IPS-NIHi11 (cell line): ENCODE measurements around the gene MAN1C1.
"Not testable (repeated sequence)": the region's sequence is repeated elsewhere in the genome, so short reads cannot be mapped to it uniquely, and the experiment has no call there.

Experiments
- DNase-seq: peaks from one replicate; pipeline ENCODE4 v3.0.0; 2012; ENCODE audit warnings: mixed read lengths, low spot score

MAN1C1 gene

DNA sequence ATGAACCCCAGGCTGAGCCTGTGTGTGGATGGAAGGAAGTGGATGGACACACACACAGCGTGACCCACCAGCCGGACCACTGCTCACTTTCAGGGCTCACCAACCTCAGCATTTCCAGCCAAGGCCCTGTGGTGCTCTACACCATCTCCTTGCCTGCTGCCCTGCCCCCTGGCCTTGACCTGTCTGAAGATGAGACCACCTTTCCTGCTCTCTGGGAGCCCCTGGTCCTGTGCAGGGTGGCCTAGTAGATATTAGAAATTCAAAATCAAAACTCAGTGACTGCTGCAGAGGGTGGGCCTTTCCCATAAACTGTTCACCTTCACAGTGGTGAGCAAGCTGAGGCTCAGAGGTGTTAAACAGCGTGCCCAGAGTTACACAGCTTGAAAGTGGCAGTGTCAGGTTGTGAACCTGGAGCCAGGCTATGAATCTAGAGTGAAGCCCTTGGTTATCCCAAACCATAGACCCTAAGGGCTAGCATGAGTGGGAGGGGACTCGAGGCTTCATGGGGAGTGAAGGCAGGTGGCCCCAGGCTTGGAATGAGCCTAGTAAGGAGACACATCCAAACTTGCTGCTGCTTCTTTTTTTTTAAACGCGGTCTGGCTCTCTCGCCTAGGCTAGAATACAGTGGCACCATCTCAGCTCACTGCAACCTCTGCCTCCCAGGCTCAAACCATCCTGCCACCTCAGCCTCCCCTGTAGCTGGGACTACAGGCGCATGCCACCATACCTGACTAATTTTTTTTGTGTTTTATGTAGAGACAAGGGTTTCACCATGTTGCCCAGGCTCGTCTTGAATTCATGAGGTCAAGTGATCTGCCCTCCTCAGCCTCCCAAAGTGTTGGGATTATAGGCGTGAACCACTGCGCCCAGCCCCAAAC is 41.5 kb downstream of the MAN1C1 start:
- DNase-seq, result no peak

DNA sequence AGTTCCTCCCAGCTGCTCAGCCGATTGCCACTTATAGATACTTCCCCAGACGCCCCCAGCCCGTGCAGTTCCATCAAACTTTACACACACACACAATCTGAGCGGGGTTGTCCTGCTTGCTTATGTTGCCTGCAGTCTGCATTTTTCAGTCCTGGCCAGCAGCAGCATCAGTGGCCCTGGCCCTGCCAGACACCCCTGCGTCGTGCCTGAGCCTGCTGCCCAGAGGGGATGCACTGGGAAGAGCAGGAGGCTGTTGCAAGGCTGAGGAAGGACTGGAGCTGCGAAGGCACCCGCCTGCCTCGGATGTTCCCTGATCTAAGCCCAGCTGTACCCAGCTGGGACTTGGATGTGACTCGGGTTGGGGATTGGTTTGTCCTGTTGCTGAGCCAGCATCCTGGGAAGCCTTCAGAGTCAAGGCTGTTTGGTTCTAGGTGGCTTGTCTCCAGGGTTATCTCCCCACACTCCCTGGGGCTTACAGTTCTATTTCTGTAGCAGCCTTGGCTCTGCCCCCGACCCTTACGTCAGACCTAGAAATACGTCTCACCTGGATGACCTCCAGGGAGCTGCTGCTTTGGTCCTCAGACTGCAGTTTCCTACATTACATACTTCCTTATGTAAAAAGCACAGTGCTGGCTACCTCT is 42.3 kb downstream of the MAN1C1 start:
- DNase-seq, result no peak

DNA sequence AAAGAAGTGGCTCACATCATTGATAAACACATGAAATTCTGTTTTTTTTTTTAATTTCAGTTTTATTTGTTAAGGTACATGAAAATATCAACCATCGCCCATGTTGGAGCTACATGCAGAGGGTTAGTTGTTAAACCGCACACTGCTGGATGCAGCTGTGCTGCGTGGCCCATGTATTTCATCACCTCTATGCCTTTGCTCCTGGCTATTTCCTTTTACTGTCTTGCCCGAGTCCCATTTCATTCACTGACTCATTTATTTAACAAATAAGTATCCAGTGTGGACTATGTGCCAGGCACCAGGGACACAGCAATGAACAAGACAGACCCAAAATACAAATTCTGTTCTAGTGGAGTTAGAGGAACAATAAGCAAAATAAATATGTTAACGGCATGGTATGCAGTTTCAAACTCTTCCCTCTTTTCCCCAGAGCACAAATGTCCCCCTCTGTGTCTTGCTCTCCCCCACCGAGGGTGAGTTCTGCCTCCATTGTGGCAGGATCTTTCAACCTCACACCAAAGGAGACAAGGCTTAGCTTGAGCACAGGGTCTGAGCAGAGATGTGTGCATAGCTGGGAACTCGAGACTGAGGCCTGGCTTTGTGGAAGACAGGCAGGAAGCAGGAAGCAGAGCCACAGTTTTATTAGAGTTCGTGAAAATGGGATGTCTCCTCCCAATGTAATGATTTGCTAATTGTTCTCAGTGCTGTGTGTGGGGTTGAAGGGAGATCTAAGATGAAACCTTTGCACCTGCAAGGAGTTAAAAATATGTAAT is 44.6 kb downstream of the MAN1C1 start:
- no peak for DNase-seq

DNA sequence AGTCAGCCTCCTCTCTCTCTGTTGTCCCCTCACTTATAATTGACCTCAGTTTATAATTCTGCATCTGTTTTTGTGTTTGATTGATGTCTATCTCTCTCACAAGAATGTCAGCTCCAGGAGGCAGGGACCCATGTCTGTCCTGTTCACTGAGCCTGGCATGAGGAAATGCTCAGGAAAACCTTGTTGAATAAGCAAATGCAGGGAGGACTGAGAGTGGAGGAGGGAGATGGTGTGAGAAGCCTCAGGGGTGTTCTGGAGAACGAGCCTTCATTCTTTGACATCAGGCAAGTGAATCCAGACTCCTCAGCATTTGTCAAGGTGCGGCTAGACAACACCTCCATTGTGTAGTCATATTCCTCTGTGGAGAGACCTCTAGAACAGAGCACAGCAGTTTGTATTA is 45.5 kb downstream of the MAN1C1 start:
- DNase-seq, result no peak

DNA sequence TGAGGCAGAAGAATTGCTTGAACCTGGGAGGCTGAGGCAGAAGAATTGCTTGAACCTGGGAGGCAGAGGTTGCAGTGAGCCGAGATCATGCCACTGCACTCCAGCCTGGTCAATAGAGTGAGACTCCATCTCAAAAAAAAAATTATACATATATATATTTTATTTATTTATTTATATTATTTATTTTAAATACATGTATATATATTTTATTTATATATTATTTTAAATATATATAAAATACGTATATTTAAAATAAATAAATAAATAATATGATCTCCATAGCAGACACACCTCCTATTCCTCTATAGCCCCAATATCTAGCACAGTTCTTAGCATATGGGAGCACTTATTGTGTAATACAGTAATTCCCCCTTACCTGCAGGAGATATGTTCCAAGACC is 46.4 kb downstream of the MAN1C1 start:
- DNase-seq, result not testable (repeated sequence)

DNA sequence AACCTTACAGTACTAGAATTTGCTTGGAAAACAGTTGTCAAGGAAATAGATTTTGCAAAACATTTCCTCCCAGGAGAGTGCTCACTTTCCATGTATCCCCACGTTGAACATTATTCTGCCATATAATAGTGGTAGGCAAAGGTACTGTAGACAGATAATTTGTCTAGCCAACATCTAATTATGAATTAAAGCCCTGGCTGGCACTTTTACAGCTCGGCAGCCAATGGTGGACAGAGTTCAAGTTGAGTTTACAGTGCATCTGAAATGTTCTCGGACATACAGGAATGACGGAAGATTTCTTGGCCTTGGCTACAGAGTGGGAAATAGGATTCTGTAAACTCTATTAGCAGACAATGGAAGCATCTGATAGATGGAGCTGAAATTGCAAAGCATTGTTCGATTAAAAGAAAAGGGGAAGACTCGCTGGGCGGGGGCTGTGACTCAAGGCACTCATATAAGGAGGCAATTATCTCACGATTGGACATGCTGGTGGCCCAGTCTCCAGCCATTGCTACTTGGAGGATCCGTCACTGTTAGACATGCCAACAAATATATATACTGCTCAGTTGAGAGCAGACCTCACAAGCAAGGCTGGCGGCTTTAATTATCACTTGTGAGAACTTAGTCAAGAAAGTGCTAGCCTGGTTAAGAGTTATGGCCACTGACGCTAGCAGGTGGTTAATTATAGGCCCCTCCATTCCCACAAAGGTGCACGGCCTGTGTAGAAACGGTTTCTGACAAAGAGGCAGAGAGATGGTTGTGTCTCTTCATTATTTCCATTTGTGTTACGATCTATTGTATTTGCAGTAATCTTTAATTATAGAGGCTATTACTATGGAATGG is 48.0 kb downstream of the MAN1C1 start:
- DNase-seq, result no peak

DNA sequence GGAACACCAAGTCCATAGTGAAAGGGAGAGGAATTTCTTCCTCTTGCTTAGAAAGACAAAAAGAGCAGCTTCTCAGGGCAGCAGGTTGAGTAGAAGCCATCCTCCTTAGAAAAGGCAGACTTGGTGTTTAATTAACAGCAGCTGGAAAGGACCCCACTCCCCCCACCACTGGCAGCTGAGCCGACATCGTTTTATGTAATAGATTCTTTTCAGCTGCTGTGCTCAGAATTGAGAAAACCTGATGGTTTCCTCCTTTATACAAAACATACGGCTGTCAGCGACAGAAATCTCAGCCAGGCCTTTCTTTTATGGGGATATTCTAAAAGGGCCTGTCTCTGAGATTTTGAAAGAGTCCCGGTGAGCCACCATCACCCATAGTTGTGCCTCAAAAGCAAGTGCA is 49.9 kb downstream of the MAN1C1 start:
- DNase-seq, result no peak

DNA sequence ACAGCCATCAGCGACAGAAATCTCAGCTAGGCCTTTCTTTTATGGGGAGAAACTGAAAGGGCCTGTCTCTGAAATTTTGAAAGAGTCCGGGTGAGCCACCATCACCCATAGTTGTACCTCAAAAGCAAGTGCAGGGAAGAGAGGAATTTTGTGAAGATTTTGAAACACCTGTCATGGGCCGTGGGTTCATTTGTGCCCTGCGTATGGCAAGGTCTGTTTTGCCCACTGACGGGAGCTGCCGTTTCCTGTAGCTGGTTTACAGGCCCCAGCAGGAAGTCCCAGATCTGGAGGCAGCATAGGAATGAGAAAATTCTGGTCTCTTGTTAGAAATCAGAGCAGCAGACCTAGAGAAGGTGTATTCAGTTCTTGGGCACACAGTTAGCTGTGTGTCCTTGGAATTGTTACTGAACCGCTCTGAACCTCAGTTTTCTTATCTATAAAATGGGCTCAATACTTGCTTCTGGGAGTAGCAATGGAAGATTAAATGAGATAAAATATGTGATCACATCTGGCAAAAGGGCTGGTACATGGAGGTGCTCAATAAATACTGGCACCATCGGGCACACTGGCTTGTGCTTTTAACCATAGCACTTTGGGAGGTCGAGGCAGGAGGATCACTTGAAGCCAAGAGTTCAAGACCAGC is 52.5 kb downstream of the MAN1C1 start:
- no peak for DNase-seq

DNA sequence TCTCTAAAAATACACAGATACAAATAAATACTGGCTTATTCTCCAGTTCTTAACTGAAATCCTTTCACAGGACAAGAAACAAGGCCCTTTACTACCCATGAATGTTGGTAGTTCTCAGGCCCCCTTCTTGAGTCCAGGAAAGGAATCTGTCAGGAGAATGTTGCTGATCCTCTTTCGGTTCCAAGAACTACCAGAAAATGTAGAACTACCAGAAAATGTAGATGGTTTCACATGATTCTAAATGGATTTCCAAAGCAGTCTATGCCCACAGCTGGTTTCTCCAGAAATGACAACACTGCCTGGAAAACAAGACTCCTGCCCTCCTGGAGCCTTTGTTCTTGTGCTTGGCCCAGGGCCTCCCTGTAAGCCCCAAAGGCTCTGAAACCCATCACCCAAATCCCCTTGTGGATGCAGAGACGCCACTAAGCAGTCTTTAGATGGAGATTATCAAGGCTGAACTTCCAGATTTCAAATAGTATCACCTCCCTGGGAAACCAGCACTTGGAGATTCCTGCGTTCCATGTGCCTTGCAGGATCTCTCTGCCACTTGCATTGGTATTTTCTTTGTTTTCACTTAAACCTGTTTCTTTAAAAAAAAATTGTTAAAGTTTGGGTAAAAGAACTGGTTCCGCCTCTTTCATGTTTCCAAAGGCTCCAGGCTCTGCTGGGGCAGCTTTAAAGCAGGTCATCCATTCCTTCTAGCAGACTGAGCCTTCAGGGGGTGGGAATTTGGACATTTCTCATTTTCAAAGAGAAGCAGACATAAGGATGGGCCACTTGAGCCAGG is 53.4 kb downstream of the MAN1C1 start:
- DNase-seq, result no peak

DNA sequence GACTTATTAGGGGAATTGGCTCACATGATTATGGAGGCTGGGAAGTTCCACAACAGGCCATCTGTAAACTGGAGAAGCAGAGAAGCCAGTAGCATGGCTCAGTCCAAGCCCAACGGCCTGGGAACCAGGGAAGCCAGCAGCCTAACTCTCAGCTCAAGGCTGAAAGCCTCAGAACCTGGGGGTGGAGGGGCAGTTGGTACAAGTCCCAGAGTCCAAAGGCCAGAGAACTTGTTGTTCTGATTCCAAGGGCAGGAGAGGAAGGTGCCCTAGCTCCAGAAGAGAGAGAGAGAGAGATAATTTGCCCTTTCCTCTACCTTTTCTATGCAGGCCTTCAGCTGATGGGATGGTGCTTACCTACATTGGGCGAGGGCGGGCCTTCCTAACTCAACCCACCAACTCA is 55.3 kb downstream of the MAN1C1 start:
- no peak for DNase-seq

DNA sequence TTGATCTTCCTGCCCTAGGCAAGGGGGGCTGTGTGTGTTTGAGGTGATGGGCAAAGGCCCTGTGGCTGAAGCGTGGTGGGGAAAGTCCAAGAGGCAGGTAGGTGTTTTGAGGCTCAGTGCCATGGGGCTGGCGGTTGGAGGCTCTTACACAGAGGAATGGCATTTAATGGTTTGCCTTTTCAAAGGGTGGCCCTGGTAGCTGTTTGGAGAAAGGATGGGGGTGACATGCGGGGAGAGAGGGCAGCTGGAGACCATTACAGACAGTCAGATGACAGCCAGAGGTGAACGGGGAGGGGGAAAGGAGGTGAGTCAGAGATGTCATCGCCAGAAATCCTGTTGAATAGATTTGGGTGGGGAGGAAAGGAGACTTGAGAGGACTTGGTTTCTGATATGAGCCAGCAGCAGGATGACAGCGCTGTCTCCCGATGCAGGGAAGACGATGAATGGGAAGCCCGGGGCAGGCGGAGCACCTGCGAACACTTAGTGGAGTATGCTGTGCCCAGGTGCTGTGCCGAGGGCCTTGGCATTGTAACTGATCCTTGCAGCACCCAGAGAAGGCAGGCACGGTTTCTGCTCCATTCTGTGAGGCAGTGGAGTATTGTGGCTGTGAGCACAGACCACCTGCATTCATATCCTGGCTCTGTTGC is 56.3 kb downstream of the MAN1C1 start:
- DNase-seq, result no peak

DNA sequence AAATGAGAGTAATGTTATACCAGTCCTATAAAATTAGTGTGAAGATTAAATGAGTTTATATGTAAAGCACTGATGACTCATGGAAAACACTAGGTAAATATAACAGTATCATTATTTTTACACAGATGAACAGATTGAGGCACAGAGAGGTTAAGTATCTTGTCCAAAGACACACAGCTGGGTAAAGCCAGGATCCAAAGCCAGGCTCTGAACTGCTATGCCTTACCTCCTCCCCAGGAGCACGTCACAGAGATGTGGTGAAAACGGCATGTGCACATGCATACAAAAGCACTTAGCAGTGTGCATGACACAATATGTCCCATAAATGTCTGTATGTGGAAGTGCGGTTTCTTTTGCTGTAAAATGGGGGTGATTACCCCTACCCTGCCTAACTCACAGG is 56.9 kb downstream of the MAN1C1 start:
- no peak for DNase-seq

DNA sequence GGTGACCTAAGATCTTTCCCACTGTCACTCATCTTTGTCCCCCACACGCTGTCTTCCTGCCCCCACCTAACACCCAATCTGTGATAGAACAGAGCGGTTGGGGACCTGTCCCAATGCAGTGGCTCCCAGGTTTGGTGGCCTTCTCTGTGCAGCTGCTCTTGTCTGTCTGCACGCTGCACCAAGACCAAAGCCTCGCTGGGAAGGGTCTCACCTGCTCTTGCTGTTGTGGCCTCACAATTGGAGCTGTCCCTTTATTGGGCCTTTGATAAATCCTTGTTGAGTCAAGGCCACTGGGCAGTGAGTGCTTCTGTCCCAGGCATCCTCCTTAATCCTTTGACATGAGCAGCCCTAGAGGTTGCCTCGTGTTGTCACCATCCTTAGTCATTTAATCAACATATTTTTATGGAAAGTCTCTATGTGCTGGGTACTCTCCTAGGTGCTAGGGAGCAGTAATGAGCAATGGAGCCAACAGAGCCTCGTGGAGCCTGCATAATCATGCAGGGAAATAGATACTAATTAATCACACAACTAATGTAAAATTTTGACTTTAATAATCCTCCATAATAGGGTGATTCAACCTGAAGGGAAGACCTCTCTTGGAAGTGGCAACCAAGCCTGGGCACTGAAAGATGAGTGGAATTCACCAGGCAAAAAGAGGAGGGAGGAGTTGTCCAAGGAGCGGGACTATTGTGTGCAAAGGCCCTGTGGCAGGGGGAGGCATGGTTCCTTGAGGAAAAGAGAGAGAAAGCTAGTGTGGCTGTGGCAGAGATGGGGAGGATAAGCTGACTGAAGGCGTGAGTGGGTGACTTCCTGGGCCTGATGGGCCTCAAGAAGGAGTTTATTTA is 57.6 kb downstream of the MAN1C1 start:
- no peak for DNase-seq

DNA sequence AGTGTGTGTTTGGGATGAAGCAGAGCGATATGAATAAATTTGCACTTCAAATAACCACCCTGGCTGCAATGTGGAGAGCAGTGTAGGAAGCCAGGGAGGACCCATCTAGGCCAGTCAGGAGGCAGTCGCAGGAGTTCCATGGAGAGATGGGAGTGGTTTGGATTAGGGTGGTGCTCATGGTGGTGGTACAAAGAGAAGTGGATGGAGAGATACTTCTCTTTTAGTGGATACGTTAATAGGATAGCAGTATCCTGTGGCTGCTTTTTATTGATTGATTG is 58.2 kb downstream of the MAN1C1 start:
- DNase-seq, result no peak

DNA sequence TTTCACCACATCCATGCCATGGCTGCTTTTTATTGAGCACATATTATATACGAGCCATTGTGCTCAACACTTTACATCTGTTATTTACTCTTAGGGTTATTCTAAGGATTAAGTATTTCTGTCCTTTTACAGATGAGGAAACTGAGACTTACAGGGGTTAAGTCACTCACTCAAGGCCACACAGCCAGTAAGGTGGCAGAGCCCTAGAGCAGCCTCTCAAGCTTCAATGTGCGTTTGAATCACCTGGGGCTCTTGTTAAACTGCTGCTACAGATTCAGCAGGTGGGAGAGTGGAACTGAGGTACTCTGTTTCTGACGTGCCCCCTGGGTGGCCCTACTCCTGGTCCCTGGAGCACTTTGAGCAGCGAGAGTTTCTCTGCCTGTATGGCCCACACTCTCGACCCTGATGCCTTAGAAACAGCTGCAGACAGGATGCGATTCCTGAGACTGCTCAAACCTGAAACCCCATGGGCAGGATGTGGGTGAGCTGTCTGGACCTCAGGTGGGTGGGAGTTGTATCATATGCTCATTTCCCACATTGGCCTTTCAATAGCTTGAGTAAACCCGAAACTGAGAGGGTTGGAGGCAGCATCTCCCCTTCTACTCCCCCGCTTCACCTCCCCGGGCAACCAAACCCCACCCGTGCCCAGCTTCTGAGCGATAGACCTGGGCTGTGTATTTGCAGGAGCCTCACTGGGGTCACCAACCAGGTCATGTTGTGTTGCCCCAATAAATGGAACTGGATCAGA is 59.3 kb downstream of the MAN1C1 start:
- no peak for DNase-seq

DNA sequence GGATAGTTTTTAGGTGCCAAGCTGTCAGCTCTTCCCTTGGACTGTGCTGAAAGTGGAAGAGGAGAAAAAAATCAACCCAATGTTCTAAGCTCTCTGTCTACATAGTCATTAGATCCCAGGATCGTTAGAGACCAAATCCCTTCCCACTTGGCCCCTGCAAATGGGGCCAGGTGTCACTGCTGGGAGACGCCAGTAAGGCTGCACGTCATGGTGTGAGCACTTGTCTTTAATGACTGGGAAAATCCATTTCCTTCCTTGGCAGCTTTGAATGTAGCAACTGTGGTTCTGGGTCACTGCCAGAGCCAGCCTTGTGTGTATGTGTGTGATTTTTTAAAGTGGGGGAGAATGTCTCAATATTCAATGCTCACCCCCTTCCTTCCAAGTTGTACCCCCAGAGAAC is 59.9 kb downstream of the MAN1C1 start:
- no peak for DNase-seq

DNA sequence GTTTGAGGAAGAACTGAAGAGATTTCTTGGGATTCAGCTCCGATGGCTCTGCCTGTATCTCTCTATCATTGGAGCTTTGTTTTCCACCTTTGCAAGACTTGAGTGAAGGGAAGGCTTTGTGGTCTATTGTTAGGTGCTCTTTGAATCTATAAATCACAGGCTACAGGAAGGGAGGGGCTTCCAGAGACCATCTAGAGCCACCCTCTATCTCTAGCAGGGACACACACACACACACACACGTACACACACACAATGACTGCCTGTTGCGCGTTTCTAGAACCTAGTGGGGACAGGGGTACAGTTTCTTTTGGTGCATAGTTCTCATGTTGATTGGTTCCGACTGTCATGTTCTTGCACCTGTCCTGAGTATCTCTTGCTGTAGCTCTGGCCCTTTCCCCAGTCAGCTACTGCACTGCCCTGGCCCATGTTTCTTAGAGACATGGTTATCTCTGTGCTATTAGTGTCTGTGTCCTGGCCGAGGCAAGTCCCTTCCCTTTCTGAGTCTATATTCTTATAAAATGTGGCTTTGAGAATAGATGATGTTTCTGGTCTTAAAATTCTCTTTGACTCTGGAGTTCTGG is 60.7 kb downstream of the MAN1C1 start:
- DNase-seq, result no peak

DNA sequence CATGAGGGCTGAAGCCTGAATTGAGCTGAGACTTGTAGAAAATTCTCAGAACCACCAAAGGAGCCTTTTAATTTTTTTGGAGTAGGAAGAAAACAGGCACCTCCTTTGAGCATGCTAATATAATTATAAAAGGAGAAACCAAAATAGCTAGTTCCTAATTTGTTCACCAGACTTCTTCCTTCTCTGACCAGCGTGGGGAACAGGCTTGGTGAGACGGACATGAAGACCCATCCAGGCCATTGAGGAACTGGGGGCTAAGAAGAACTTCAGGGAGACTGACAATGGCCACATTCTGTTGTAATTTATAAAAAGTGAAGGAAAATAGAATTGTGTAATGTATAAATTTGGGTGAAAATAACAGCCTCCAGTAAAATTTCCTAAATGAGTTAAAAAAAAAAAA is 62.6 kb downstream of the MAN1C1 start:
- DNase-seq, result no peak
